IMR-90 (cell line): ENCODE results near the gene RYR3. TPM values are rescaled to one million over a fixed set of nuclear protein-coding genes. Genes with fewer than 3 reads are reported as not detected.

Experiments
- ATAC-seq: fragments of 200-7000 bp; cut with Tn5 transposase; 2 replicates; pipeline ENCODE4 v1.9.1; 2020; ENCODE audit warnings: low read depth, mild to moderate bottlenecking, moderate library complexity
- BruUV-seq: library from RNA; stranded (reverse); fragments of 400-500 nt; replicated peaks from 2 replicates; lab custom pipeline; 2021; lab: Mats Ljungman, UMichigan
- CTCF ChIA-PET: fragments of 300-600 bp; formaldehyde crosslinking; extraction: SDS; loops from one replicate; lab custom pipeline; 2021; ENCODE audit warnings: antibody characterized with exemption; lab: Yijun Ruan, JAX
- POLR2A ChIA-PET: fragments of 300-600 bp; sonication (Branson Sonifier 250); formaldehyde crosslinking; loops from one replicate; lab custom pipeline; 2022; ENCODE audit warnings: antibody characterized with exemption; ENCODE audit not compliant: unreplicated experiment; lab: Charles Lee
- DNase-seq: peaks from one replicate; pipeline ENCODE4 v3.0.0; 2013
- H2AFZ ChIP-seq: replicated peaks from 2 replicates; pipeline ENCODE3; 2013; ENCODE audit warnings: low read length, mild to moderate bottlenecking; ENCODE audit not compliant: poor library complexity
- H2AK5ac ChIP-seq: 2 replicates; pipeline ENCODE4 v1.6.1; 2013; ENCODE audit warnings: low read depth, low read length, inconsistent platforms
- H2AK9ac ChIP-seq: replicated peaks from 2 replicates; pipeline ENCODE3; 2013; ENCODE audit warnings: mild to moderate bottlenecking, low read depth, low read length, moderate library complexity; ENCODE audit not compliant: poor library complexity
- H2BK120ac ChIP-seq: 2 replicates; pipeline ENCODE4 v1.6.1; 2013; ENCODE audit warnings: low read depth, low read length, inconsistent platforms
- H2BK15ac ChIP-seq: 3 replicates; pipeline ENCODE4 v1.6.1; 2013; ENCODE audit warnings: low read depth, low read length, inconsistent platforms
- H2BK20ac ChIP-seq: 2 replicates; pipeline ENCODE4 v1.6.1; 2013; ENCODE audit warnings: low read depth, mild to moderate bottlenecking, inconsistent platforms, low read length, moderate library complexity
- H2BK5ac ChIP-seq: 2 replicates; pipeline ENCODE4 v1.6.1; 2013; ENCODE audit warnings: mild to moderate bottlenecking, low read depth, low read length, inconsistent platforms; ENCODE audit not compliant: poor library complexity, severe bottlenecking
- H3K14ac ChIP-seq: replicated peaks from 2 replicates; pipeline ENCODE4 v1.6.1; 2013; ENCODE audit warnings: low read depth, low read length, inconsistent platforms
- H3K18ac ChIP-seq: 2 replicates; pipeline ENCODE4 v1.6.1; 2013; ENCODE audit warnings: low read depth, low read length, control low read depth
- H3K23ac ChIP-seq: 2 replicates; pipeline ENCODE4 v1.6.1; 2013; ENCODE audit warnings: low read depth, low read length, inconsistent platforms
- H3K27ac ChIP-seq: 2 replicates; pipeline ENCODE4 v1.5.1; 2013; ENCODE audit warnings: mild to moderate bottlenecking, control low read depth, low read length; ENCODE audit not compliant: insufficient read depth
- H3K27me3 ChIP-seq: 2 replicates; pipeline ENCODE4 v1.6.1; 2013; ENCODE audit warnings: low read length; ENCODE audit not compliant: control insufficient read depth, insufficient read depth
- H3K36me3 ChIP-seq: 2 replicates; pipeline ENCODE4 v1.6.1; 2013; ENCODE audit warnings: low read length, mixed read lengths; ENCODE audit not compliant: control insufficient read depth, insufficient read depth
- H3K4ac ChIP-seq: 2 replicates; pipeline ENCODE4 v1.6.1; 2013; ENCODE audit warnings: low read depth, low read length, inconsistent platforms
- H3K4me1 ChIP-seq: 2 replicates; pipeline ENCODE4 v1.6.1; 2013; ENCODE audit warnings: low read length, mixed read lengths; ENCODE audit not compliant: control insufficient read depth, insufficient read depth
- H3K4me2 ChIP-seq: 2 replicates; pipeline ENCODE4 v1.6.1; 2013; ENCODE audit warnings: low read depth, mild to moderate bottlenecking, control low read depth, low read length, moderate library complexity
- H3K4me3 ChIP-seq: 2 replicates; pipeline ENCODE4 v1.5.1; 2013; ENCODE audit warnings: low read depth, mild to moderate bottlenecking, control low read depth, low read length, moderate library complexity; ENCODE audit not compliant: insufficient read depth
- H3K56ac ChIP-seq: 2 replicates; pipeline ENCODE4 v1.6.1; 2013; ENCODE audit warnings: low read length, inconsistent platforms; ENCODE audit not compliant: insufficient read depth; ENCODE audit errors: extremely low read depth
- H3K79me1 ChIP-seq, 2 experiments: 2 replicates each; pipeline ENCODE4 v1.6.1; 2013; ENCODE audit warnings: low read length in 2 of 2, inconsistent platforms in 1 of 2, low read depth in 1 of 2
- H3K9ac ChIP-seq: 2 replicates; pipeline ENCODE4 v1.6.1; 2013; ENCODE audit warnings: low read depth, low read length, control low read depth
- H3K9me1 ChIP-seq: 2 replicates; pipeline ENCODE4 v1.6.1; 2013; ENCODE audit warnings: low read length, inconsistent platforms; ENCODE audit not compliant: insufficient read depth
- H3K9me3 ChIP-seq: 2 replicates; pipeline ENCODE4 v1.6.1; 2013; ENCODE audit warnings: low read length; ENCODE audit not compliant: control insufficient read depth, insufficient read depth
- H4K20me1 ChIP-seq: 2 replicates; pipeline ENCODE4 v1.6.1; 2013; ENCODE audit warnings: low read length, inconsistent platforms; ENCODE audit not compliant: insufficient read depth
- H4K5ac ChIP-seq: 2 replicates; pipeline ENCODE4 v1.6.1; 2013; ENCODE audit warnings: mild to moderate bottlenecking, low read depth, low read length, control low read depth
- H4K8ac ChIP-seq, 2 experiments: 2 replicates each; pipeline ENCODE4 v1.6.1; 2013; ENCODE audit warnings: low read depth in 2 of 2, low read length in 2 of 2, control low read depth in 1 of 2, inconsistent platforms in 1 of 2
- H4K91ac ChIP-seq: 2 replicates; pipeline ENCODE4 v1.6.1; 2013; ENCODE audit warnings: low read depth, low read length, inconsistent platforms; ENCODE audit not compliant: insufficient read depth
- BHLHE40 ChIP-seq: fragments of 150-350 bp; IDR thresholded peaks from 2 replicates; pipeline ENCODE4 v1.6.1; 2016; ENCODE audit warnings: mild to moderate bottlenecking, low read depth, low read length
- CEBPB ChIP-seq: IDR thresholded peaks from 2 replicates; pipeline ENCODE4 v1.6.1; 2012; ENCODE audit warnings: low read depth, low read length, improper control_type of control experiment
- CHD1 ChIP-seq: IDR thresholded peaks from 2 replicates; pipeline ENCODE4 v1.6.1; 2012; ENCODE audit warnings: low read depth, low read length, improper control_type of control experiment
- CTCF ChIP-seq: conservative IDR thresholded peaks from 2 replicates; pipeline ENCODE4 v1.5.1; 2012; ENCODE audit warnings: mild to moderate bottlenecking, low read depth, low read length, improper control_type of control experiment
- ELK1 ChIP-seq: fragments of 150-350 bp; IDR thresholded peaks from 2 replicates; pipeline ENCODE4 v1.6.1; 2016; ENCODE audit warnings: low read depth, mild to moderate bottlenecking, low read length, moderate library complexity, borderline replicate concordance
- FOS ChIP-seq: fragments of 150-350 bp; IDR thresholded peaks from 2 replicates; pipeline ENCODE4 v1.6.1; 2016; ENCODE audit warnings: low read depth, low read length
- MAFK ChIP-seq: IDR thresholded peaks from 2 replicates; pipeline ENCODE4 v1.6.1; 2012; ENCODE audit warnings: low read depth, low read length, improper control_type of control experiment
- MAZ ChIP-seq: IDR thresholded peaks from 2 replicates; pipeline ENCODE4 v1.6.1; 2012; ENCODE audit warnings: low read depth, mild to moderate bottlenecking, low read length, improper control_type of control experiment, moderate library complexity, borderline replicate concordance
- MXI1 ChIP-seq: IDR thresholded peaks from 2 replicates; pipeline ENCODE4 v1.6.1; 2012; ENCODE audit warnings: low read depth, mild to moderate bottlenecking, low read length, moderate library complexity, borderline replicate concordance
- NFE2L2 ChIP-seq: fragments of 150-350 bp; IDR thresholded peaks from 2 replicates; pipeline ENCODE4 v1.6.1; 2016; ENCODE audit warnings: low read depth, mild to moderate bottlenecking, low read length
- POLR2A ChIP-seq: IDR thresholded peaks from 2 replicates; pipeline ENCODE4 v1.6.1; 2012; ENCODE audit warnings: mild to moderate bottlenecking, low read depth, low read length
- RAD21 ChIP-seq: IDR thresholded peaks from 2 replicates; pipeline ENCODE4 v1.6.1; 2012; ENCODE audit warnings: low read length, improper control_type of control experiment
- RCOR1 ChIP-seq: IDR thresholded peaks from 2 replicates; pipeline ENCODE4 v1.6.1; 2012; ENCODE audit warnings: mild to moderate bottlenecking, low read length, improper control_type of control experiment; ENCODE audit not compliant: insufficient replicate concordance
- RFX5 ChIP-seq: IDR thresholded peaks from 2 replicates; pipeline ENCODE4 v1.8.0; 2012; ENCODE audit warnings: low read depth, mild to moderate bottlenecking, low read length, moderate library complexity
- SMC3 ChIP-seq: fragments of 150-350 bp; IDR thresholded peaks from 2 replicates; pipeline ENCODE4 v1.6.1; 2016; ENCODE audit warnings: low read depth, mild to moderate bottlenecking, antibody characterized with exemption, low read length, moderate library complexity
- USF2 ChIP-seq: fragments of 150-350 bp; IDR thresholded peaks from 2 replicates; pipeline ENCODE4 v1.6.1; 2017; ENCODE audit warnings: mild to moderate bottlenecking, antibody characterized with exemption, low read length, low read depth
- WGBS, 2 experiments: methylation state at CpG; one replicate each; pipeline versions ENCODE4 v1.1.5 to v1.1.7; 2013; ENCODE audit warnings: missing lambda C conversion rate in 2 of 2; ENCODE audit not compliant: insufficient read length in 1 of 2; ENCODE audit errors: extremely low coverage in 2 of 2; 5-methylcytosine and 5-hydroxymethylcytosine counted together
- dilution Hi-C: fragments of 300-500 bp; cut with HindIII; formaldehyde crosslinking; loops from one replicate; pipeline ENCODE4 v1.14.3; 2018; ENCODE audit warnings: low sequenced_read_pairs; ENCODE audit not compliant: unreplicated experiment
- in situ Hi-C: fragments of 300-500 bp; cut with MboI; formaldehyde crosslinking; loops from 3 replicates; pipeline ENCODE4 v1.14.3; 2019; ENCODE audit warnings: low sequenced_read_pairs, inconsistent platforms, mixed read lengths
- intact Hi-C: fragments of 100-400 bp; cut with micrococcal nuclease; formaldehyde crosslinking; loops from 2 replicates; pipeline ENCODE4 v1.10.0; 2022
- polyA plus RNA-seq, 3 experiments: library from polyadenylated mRNA; depleted of rRNA; stranded (reverse); fragments of >200 nt; gene quantifications; 2 replicates each; pipeline ENCODE4 v1.2.3, GENCODE V29; 2012; ENCODE audit warnings: low replicate concordance in 1 of 3
- total RNA-seq: library from RNA; depleted of rRNA; stranded (reverse); fragments of >200 nt; gene quantifications from 2 replicates; pipeline ENCODE4 v1.2.3, GENCODE V29; 2012

Gene RYR3
- total and polyA plus RNA-seq, 2 of the 4 experiments (the other 2 are of a cell fraction), result 0.18 TPM; not detected in 1

GRCh38 chr15:33442449-33442848, 131.7 kb downstream of the RYR3 start:
- Histone ChIP-seq H3K27me3 (no peaks in the 10 kb centered on the region; the same call in 1 of the 2 replicates), H2BK20ac (no peak overlapping the region), H3K4me3 (no peak overlapping the region), H3K9me1 (no peaks in the 10 kb centered on the region), H3K4me1 (no peaks in the 10 kb centered on the region), H3K14ac (no peak overlapping the region), H4K20me1 (no peaks in the 10 kb centered on the region), H3K79me1 (no peaks in the 10 kb centered on the region), H4K8ac (no peak overlapping the region), H2BK5ac (no peak overlapping the region), H3K9me3 (no peaks in the 10 kb centered on the region), H3K23ac (no peak overlapping the region), H2BK15ac (no peak overlapping the region), H4K5ac (no peak overlapping the region), H2AK5ac (no peak overlapping the region), H3K4ac (no peak overlapping the region), H2BK120ac (no peak overlapping the region), H4K91ac (no peak overlapping the region), H3K36me3 (no peaks in the 10 kb centered on the region), H3K4me2 (no peak overlapping the region), H3K27ac (no peak overlapping the region), H2AK9ac (no peak overlapping the region), H2AFZ (no peak overlapping the region), H3K56ac (no peak overlapping the region), H3K9ac (no peak overlapping the region), H3K18ac (no peak overlapping the region)
- dilution Hi-C loops, result no loop called here
- BruUV-seq, result no TSS peak
- TF ChIP-seq MAFK (no peak), BHLHE40 (no peak), NFE2L2 (no peak), RCOR1 (no peak), MXI1 (no peak), ELK1 (no peak), USF2 (no peak), FOS (no peak), CTCF (no peak), POLR2A (no peak), RAD21 (no peak), SMC3 (no peak), MAZ (no peak), RFX5 (no peak), CEBPB (no peak), CHD1 (no peak)
- CTCF ChIA-PET, result no interaction called here
- POLR2A ChIA-PET, result no interaction called here
- in situ Hi-C loops, result no loop called here
- no CpG with 5 or more reads among the region's 3 CpGs for WGBS, 2 experiments
- intact Hi-C loops, result no loop called here
- no peak for DNase-seq
- ATAC-seq, result no peak
